ENCODE measurements around the gene KDM4B. TPM values are rescaled to one million over a fixed set of nuclear protein-coding genes. Genes with fewer than 3 reads are reported as not detected.

The KDM4B gene
- total RNA-seq, 1 donor from 2014 or later: 46.0 TPM

GRCh38 chr19:5035793-5036697 lies 67.1 kb downstream of the KDM4B start:
- intact Hi-C loops (cut with DNase I): no loop called here
- Histone ChIP-seq H3K27ac (no peak overlapping the region), H3K4me3 (no peak overlapping the region), H3K9me3 (no peaks in the 10 kb centered on the region), H3K4me1 (peaks cover 0 to 3% of the 10 kb centered on the region in 2 donors), H3K27me3 (no peaks in the 10 kb centered on the region), H3K36me3 (peaks cover 35 to 37% of the 10 kb centered on the region in 2 donors)
- no peak for DNase-seq (ENCODE audit: low spot score in 2 of 2)
- TF ChIP-seq CTCF (IDR thresholded peaks at IDR 0.05): no peak

- no peak overlapping the region for H3K4me3 ChIP-seq
- intact Hi-C loops (cut with DNase I): no loop called here
Measured at GRCh38 chr19:5036698-5037563, 68.0 kb downstream of the KDM4B start.

GRCh38 chr19:5037936-5038335 lies 69.0 kb downstream of the KDM4B start:
- H3K36me3 ChIP-seq: peaks cover 43 to 52% of the 10 kb centered on the region in 2 donors
- H3K27me3 ChIP-seq: no peaks in the 10 kb centered on the region
- no peak for TF ChIP-seq CTCF (IDR thresholded peaks at IDR 0.05)
- no peaks in the 10 kb centered on the region for H3K4me1 ChIP-seq
- intact Hi-C loops (cut with DNase I): no loop called here
- H3K9me3 ChIP-seq: no peaks in the 10 kb centered on the region
- no peak for DNase-seq (ENCODE audit: low spot score in 2 of 2)
- H3K4me3 ChIP-seq: no peak overlapping the region
- no peak overlapping the region for H3K27ac ChIP-seq

More at GRCh38 chr19:5036698-5037563, 68.0 kb downstream of the KDM4B start:
- H3K36me3 ChIP-seq: peaks cover 35 to 45% of the 10 kb centered on the region in 2 donors
- no peak for DNase-seq (ENCODE audit: low spot score in 2 of 2)
- TF ChIP-seq CTCF (IDR thresholded peaks at IDR 0.05): no peak
- no peaks in the 10 kb centered on the region for H3K4me1 ChIP-seq
- H3K9me3 ChIP-seq: no peaks in the 10 kb centered on the region
- peak overlapping the region; percentile 8 to 18 for H3K27ac ChIP-seq
- H3K27me3 ChIP-seq: no peaks in the 10 kb centered on the region

GRCh38 chr19:5038631-5039271 lies 69.8 kb downstream of the KDM4B start:
- H3K4me3 ChIP-seq: no peak overlapping the region
- intact Hi-C loops (cut with DNase I): no loop called here
- H3K36me3 ChIP-seq: peaks cover 35 to 45% of the 10 kb centered on the region in 2 donors
- no peak for DNase-seq (ENCODE audit: low spot score in 2 of 2)
- H3K27me3 ChIP-seq: no peaks in the 10 kb centered on the region
- H3K27ac ChIP-seq: no peak overlapping the region
- no peaks in the 10 kb centered on the region for H3K4me1 ChIP-seq
- no peaks in the 10 kb centered on the region for H3K9me3 ChIP-seq
- peak; percentile 21 to 42 (median 24) for TF ChIP-seq CTCF (IDR thresholded peaks at IDR 0.05)
